ENCODE results near the gene FREM1. TPM values are rescaled to one million over a fixed set of nuclear protein-coding genes. Genes with fewer than 3 reads are reported as not detected.

Gene FREM1
- total RNA-seq, 2 experiments from 2014 or later: not detected

DNA sequence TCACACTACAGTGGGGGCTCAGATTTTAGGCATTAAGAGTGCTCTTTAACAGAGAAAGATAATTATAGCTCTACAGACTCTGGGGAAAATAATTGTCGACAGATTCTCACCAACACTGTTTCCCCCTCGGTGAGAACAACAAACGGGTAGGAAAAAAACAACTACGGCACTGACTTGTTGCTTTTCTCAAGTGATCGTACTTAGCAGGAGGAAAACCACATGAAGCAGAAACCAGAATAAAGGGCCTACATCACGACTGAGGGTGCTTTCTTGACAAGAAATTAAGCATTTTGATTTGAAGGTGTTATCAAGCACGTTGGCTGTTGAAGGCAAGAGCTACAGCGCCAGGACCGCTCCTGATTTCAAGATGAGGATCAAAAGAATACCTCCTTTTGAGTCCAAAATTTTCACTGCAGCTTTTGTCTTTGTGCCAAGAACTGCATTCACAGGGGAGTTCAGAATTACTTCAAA, 160.5 kb downstream of the FREM1 start:
- no peaks in the 10 kb centered on the region for H3K9me2 ChIP-seq (ENCODE audit: insufficient read depth, low read length)
- ChIA-PET CTCF (ENCODE audit: unreplicated experiment) (no interaction called here), POLR2A (interaction anchor here (1.8 kb wide), 1 partner anchor 15 kb away, joined by 5 read pairs; no protein-coding TSS in a partner anchor)
- intact Hi-C loops (cut with micrococcal nuclease; ENCODE audit: unreplicated experiment): no loop called here
- no peaks in the 10 kb centered on the region for H3K36me3 ChIP-seq (ENCODE audit: insufficient read depth, low read length)
- no TSS peak for BruUV-seq (replicated peaks)
- H2AFZ ChIP-seq (ENCODE audit: low read length): no peak overlapping the region
- H4K20me1 ChIP-seq (ENCODE audit: insufficient read depth, low read length): no peaks in the 10 kb centered on the region
- H3K4me3 ChIP-seq (ENCODE audit: low read depth, low read length, poor library complexity, severe bottlenecking): no peak overlapping the region
- H3K4me1 ChIP-seq (ENCODE audit: insufficient read depth, low read length, poor library complexity, severe bottlenecking): no peaks in the 10 kb centered on the region
- DNase-seq (ENCODE audit: low spot score): no peak
- TF ChIP-seq, protein P1, sequence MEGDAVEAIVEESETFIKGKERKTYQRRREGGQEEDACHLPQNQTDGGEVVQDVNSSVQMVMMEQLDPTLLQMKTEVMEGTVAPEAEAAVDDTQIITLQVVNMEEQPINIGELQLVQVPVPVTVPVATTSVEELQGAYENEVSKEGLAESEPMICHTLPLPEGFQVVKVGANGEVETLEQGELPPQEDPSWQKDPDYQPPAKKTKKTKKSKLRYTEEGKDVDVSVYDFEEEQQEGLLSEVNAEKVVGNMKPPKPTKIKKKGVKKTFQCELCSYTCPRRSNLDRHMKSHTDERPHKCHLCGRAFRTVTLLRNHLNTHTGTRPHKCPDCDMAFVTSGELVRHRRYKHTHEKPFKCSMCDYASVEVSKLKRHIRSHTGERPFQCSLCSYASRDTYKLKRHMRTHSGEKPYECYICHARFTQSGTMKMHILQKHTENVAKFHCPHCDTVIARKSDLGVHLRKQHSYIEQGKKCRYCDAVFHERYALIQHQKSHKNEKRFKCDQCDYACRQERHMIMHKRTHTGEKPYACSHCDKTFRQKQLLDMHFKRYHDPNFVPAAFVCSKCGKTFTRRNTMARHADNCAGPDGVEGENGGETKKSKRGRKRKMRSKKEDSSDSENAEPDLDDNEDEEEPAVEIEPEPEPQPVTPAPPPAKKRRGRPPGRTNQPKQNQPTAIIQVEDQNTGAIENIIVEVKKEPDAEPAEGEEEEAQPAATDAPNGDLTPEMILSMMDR (conservative IDR thresholded peaks at IDR 0.05; ENCODE audit: low read length): no peak
- TF ChIP-seq EZH2phosphoT487 (IDR thresholded peaks at IDR 0.05; ENCODE audit: borderline replicate concordance, low read depth, low read length): no peak
- H3K27ac ChIP-seq (ENCODE audit: low read depth, low read length, poor library complexity, severe bottlenecking): no peak overlapping the region
- no peaks in the 10 kb centered on the region for H3K79me2 ChIP-seq (ENCODE audit: insufficient read depth, low read depth, low read length)
- no peaks in the 10 kb centered on the region for H3K9me3 ChIP-seq (ENCODE audit: low read length)
- H3K4me2 ChIP-seq (ENCODE audit: low read length): no peak overlapping the region

DNA sequence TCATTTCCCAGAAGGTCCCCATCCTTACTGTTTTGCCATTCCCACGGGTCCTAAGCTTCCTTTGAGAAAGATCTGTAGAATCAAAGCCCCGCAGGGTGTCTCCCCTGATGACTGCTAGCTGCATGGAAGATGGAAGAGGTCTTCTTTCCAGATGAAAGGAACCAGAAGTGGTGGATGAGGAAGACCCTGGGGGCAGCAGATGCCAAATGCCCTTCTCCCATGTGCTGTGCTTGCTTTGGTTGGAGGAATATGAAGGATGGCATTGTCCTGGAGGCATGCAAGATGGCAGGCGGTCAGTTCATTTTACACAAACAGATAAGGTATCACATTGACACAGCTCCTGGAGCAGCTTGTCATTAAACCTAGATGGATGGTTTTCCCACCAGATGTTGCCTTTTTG, 161.9 kb downstream of the FREM1 start:
- H3K4me3 ChIP-seq (ENCODE audit: low read depth, low read length, poor library complexity, severe bottlenecking): no peak overlapping the region
- H3K79me2 ChIP-seq (ENCODE audit: insufficient read depth, low read depth, low read length): no peaks in the 10 kb centered on the region
- no peak overlapping the region for H3K27ac ChIP-seq (ENCODE audit: low read depth, low read length, poor library complexity, severe bottlenecking)
- no peaks in the 10 kb centered on the region for H3K36me3 ChIP-seq (ENCODE audit: insufficient read depth, low read length)
- TF ChIP-seq, protein P1 (conservative IDR thresholded peaks at IDR 0.05; ENCODE audit: low read length): no peak
- no peak for TF ChIP-seq EZH2phosphoT487 (IDR thresholded peaks at IDR 0.05; ENCODE audit: borderline replicate concordance, low read depth, low read length)
- H2AFZ ChIP-seq (ENCODE audit: low read length): no peak overlapping the region
- no peak for DNase-seq (ENCODE audit: low spot score)
- no peaks in the 10 kb centered on the region for H4K20me1 ChIP-seq (ENCODE audit: insufficient read depth, low read length)
- no peaks in the 10 kb centered on the region for H3K9me3 ChIP-seq (ENCODE audit: low read length)
- no peaks in the 10 kb centered on the region for H3K9me2 ChIP-seq (ENCODE audit: insufficient read depth, low read length)
- H3K4me1 ChIP-seq (ENCODE audit: insufficient read depth, low read length, poor library complexity, severe bottlenecking): no peaks in the 10 kb centered on the region
- intact Hi-C loops (cut with micrococcal nuclease; ENCODE audit: unreplicated experiment): no loop called here
- ChIA-PET POLR2A (no interaction called here), CTCF (ENCODE audit: unreplicated experiment) (no interaction called here)
- no peak overlapping the region for H3K4me2 ChIP-seq (ENCODE audit: low read length)
- no TSS peak for BruUV-seq (replicated peaks)

- no peaks in the 10 kb centered on the region for H4K20me1 ChIP-seq (ENCODE audit: insufficient read depth, low read length)
- TF ChIP-seq, protein P1 (conservative IDR thresholded peaks at IDR 0.05; ENCODE audit: low read length): no peak
- no peak for TF ChIP-seq EZH2phosphoT487 (IDR thresholded peaks at IDR 0.05; ENCODE audit: borderline replicate concordance, low read depth, low read length)
- no peaks in the 10 kb centered on the region for H3K36me3 ChIP-seq (ENCODE audit: insufficient read depth, low read length)
- no peak overlapping the region for H3K27ac ChIP-seq (ENCODE audit: low read depth, low read length, poor library complexity, severe bottlenecking)
- no peak overlapping the region for H3K4me3 ChIP-seq (ENCODE audit: low read depth, low read length, poor library complexity, severe bottlenecking)
- H3K4me2 ChIP-seq (ENCODE audit: low read length): no peak overlapping the region
- H3K9me3 ChIP-seq (ENCODE audit: low read length): no peaks in the 10 kb centered on the region
- ChIA-PET POLR2A (no interaction called here), CTCF (ENCODE audit: unreplicated experiment) (no interaction called here)
- H3K4me1 ChIP-seq (ENCODE audit: insufficient read depth, low read length, poor library complexity, severe bottlenecking): no peaks in the 10 kb centered on the region
- DNase-seq (ENCODE audit: low spot score): no peak
- no peaks in the 10 kb centered on the region for H3K79me2 ChIP-seq (ENCODE audit: insufficient read depth, low read depth, low read length)
- intact Hi-C loops (cut with micrococcal nuclease; ENCODE audit: unreplicated experiment): no loop called here
- no peak overlapping the region for H2AFZ ChIP-seq (ENCODE audit: low read length)
- BruUV-seq (replicated peaks): no TSS peak
- no peaks in the 10 kb centered on the region for H3K9me2 ChIP-seq (ENCODE audit: insufficient read depth, low read length)
These were observed 163.1 kb downstream of the FREM1 start for GRCh38 chr9:14747111-14747510.

All from OCI-LY7 (cell line).